Osteocyte (in vitro differentiated cells): Measurements from ENCODE around the gene BEX4. TPM values are rescaled to one million over a fixed set of nuclear protein-coding genes. Genes with fewer than 3 reads are reported as not detected.
"Not testable (repeated sequence)": the region's sequence is repeated elsewhere in the genome, so short reads cannot be mapped to it uniquely, and the experiment has no call there.

Experiments
- DNase-seq: peaks from one replicate; pipeline ENCODE4 v3.0.0; 2021; ENCODE audit warnings: mixed read lengths; ENCODE audit not compliant: unreplicated experiment; ENCODE audit errors: extremely low spot score
- H3K27ac Mint-ChIP-seq: one replicate; pipeline ENCODE4 v1.8.0; 2021; ENCODE audit warnings: mild to moderate bottlenecking, mixed read lengths; ENCODE audit not compliant: unreplicated experiment
- H3K27me3 Mint-ChIP-seq: one replicate; pipeline ENCODE4 v1.8.0; 2021; ENCODE audit warnings: mixed read lengths; ENCODE audit not compliant: unreplicated experiment
- H3K36me3 Mint-ChIP-seq: one replicate; pipeline ENCODE4 v1.8.0; 2021; ENCODE audit warnings: mixed read lengths; ENCODE audit not compliant: unreplicated experiment
- H3K4me1 Mint-ChIP-seq: one replicate; pipeline ENCODE4 v1.8.0; 2021; ENCODE audit warnings: mixed read lengths; ENCODE audit not compliant: unreplicated experiment
- H3K4me3 Mint-ChIP-seq: one replicate; pipeline ENCODE4 v1.8.0; 2021; ENCODE audit warnings: mild to moderate bottlenecking, moderate library complexity, mixed read lengths; ENCODE audit not compliant: unreplicated experiment
- H3K9me3 Mint-ChIP-seq: one replicate; pipeline ENCODE4 v1.8.0; 2021; ENCODE audit warnings: mixed read lengths; ENCODE audit not compliant: unreplicated experiment
- total RNA-seq: library from RNA; stranded (reverse); gene quantifications from 2 replicates; pipeline ENCODE4 v1.2.1, GENCODE V29; 2021
- TF ChIP-seq, protein P1 (sequence below): fragments of 200-600 bp; sonication (generic); IDR thresholded peaks from 2 replicates; pipeline ENCODE4 v1.5.0; 2021; ENCODE audit warnings: antibody characterized with exemption, mild to moderate bottlenecking, moderate library complexity

BEX4 gene
- total RNA-seq, 1 donor from 2014 or later = 51.9 TPM

DNA sequence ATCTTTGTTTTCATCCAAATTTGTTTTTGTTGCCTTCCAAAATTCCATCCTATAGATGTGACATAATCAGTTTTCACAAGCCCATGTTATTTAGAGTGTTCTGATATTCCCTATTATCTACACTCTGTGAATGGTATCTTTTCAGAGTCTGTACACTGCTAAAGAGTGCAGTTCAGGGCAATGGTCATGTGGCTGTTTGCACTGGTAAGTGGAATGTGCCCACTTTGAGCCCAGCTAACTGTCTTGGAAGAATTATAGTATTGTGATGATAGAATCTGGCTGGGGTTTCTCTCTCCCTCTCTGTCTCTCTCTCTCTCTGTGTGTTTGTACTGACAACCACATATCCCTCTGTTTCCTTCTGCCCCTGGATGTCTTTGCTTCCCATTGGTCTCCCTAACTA lies 37.4 kb upstream of the BEX4 start:
- TF ChIP-seq, protein P1, sequence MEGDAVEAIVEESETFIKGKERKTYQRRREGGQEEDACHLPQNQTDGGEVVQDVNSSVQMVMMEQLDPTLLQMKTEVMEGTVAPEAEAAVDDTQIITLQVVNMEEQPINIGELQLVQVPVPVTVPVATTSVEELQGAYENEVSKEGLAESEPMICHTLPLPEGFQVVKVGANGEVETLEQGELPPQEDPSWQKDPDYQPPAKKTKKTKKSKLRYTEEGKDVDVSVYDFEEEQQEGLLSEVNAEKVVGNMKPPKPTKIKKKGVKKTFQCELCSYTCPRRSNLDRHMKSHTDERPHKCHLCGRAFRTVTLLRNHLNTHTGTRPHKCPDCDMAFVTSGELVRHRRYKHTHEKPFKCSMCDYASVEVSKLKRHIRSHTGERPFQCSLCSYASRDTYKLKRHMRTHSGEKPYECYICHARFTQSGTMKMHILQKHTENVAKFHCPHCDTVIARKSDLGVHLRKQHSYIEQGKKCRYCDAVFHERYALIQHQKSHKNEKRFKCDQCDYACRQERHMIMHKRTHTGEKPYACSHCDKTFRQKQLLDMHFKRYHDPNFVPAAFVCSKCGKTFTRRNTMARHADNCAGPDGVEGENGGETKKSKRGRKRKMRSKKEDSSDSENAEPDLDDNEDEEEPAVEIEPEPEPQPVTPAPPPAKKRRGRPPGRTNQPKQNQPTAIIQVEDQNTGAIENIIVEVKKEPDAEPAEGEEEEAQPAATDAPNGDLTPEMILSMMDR = no peak
- Mint-ChIP-seq H3K27me3 (peaks cover 4% of the 10 kb centered on the region), H3K9me3 (no peaks in the 10 kb centered on the region), H3K36me3 (no peaks in the 10 kb centered on the region), H3K4me3 (no peak overlapping the region), H3K27ac (no peak overlapping the region), H3K4me1 (peaks cover 4% of the 10 kb centered on the region)
- DNase-seq = no peak

DNA sequence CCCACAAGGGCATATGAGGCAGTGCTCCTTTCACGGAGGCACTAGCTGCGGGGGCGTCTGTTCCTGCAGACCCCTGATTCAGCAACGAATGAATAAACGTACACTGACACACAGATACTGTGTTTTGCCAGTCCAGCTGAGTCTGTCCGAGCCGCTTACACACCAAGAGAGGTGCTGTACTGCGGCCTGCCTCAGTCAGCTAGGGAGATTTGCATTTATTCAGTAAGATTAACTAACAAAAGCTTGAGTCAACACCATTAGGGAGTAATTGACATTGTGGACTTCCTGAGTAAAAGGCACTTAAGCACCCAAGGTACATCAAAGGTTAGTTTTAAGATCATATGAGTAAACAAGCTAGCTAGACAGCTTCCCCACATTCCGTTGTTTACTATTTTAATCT lies 31.0 kb upstream of the BEX4 start:
- H3K4me3 Mint-ChIP-seq = no peak overlapping the region
- H3K36me3 Mint-ChIP-seq = no peaks in the 10 kb centered on the region
- no peak overlapping the region for H3K27ac Mint-ChIP-seq
- peaks cover 6% of the 10 kb centered on the region for H3K9me3 Mint-ChIP-seq
- DNase-seq = no peak
- peaks cover 12% of the 10 kb centered on the region for H3K27me3 Mint-ChIP-seq
- TF ChIP-seq, protein P1 = no peak
- no peaks in the 10 kb centered on the region for H3K4me1 Mint-ChIP-seq

DNA sequence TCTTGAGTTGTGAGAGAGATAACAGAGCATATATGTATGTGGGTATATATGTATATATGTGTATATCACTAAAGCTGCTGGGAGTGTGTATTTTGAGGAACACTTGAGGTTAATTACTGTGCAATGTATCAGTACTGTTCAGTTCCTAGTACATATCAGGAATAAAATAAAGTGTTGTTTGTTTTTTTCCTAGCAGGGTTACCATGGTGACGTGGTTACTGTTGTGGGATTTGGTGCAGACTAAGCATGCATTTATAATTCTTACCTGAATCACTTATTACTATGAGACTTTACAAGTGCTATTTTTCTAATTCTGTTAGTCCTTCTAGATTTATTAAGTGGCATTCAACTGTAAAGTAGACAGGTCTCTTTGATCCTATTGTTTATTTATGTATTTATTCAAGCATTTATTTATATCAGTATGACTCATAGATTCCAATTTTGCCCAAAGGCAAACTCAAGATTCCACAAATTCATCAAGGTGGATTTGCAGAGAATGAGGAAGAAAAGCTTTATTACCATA lies 26.9 kb upstream of the BEX4 start:
- no peak for DNase-seq
- Mint-ChIP-seq H3K27ac (no peak overlapping the region), H3K9me3 (peaks cover 6% of the 10 kb centered on the region), H3K4me3 (no peak overlapping the region), H3K27me3 (peaks cover 10% of the 10 kb centered on the region), H3K36me3 (no peaks in the 10 kb centered on the region), H3K4me1 (peaks cover 4% of the 10 kb centered on the region)
- TF ChIP-seq, protein P1 = no peak

DNA sequence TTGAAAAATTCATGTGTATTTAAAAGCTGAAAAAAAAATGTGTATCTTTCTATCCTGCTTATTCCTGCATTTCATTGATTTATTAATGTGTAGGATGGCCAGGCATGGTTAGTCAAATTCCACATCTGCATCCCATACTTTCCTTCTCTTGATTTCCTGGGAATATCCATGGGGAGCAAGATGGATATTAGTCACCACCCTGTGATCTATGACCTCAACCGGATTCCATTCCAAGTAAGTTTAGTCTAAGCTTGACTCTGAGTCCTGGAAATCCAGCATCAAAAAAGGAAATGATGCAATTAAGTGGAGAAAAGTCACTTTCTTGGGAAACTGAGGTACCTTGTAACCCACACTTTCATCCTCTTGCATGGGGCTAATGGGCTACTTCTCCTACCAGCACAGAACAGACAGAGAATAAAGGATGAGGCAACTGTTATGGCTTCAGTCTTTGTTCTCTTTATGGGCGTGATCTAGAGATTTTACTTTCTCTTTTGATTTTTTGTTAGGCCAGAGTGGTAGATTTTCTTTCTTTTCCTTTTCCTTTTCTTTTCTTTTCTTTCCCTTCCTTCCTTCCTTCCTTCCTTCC lies 17.1 kb upstream of the BEX4 start:
- no peak for DNase-seq
- TF ChIP-seq, protein P1 = no peak
- peaks cover 10% of the 10 kb centered on the region for H3K4me1 Mint-ChIP-seq

DNA sequence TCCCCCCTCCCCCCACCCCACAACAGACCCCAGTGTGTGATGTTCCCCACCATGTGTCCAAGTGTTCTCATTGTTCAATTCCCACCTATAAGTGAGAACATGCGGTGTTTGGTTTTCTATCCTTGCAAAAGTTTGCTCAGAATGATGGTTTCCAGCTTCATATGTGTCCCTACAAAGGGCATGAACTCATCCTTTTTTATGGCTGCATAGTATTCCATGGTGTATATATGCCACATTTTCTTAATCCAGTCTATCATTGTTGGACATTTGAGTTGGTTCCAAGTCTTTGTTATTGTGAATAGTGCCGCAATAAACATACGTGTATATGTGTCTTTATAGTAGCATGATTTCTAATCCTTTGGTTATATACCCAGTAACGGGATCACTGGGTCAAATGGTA lies 16.2 kb upstream of the BEX4 start:
- H3K9me3 Mint-ChIP-seq, H3K27ac Mint-ChIP-seq, H3K4me3 Mint-ChIP-seq, DNase-seq, H3K27me3 Mint-ChIP-seq, H3K36me3 Mint-ChIP-seq, H3K4me1 Mint-ChIP-seq: not testable (repeated sequence)

More for the DNA sequence above, 17.1 kb upstream of the BEX4 start:
- H3K27ac Mint-ChIP-seq = no peak overlapping the region
- H3K4me3 Mint-ChIP-seq = no peak overlapping the region
- no peaks in the 10 kb centered on the region for H3K36me3 Mint-ChIP-seq
- H3K9me3 Mint-ChIP-seq = no peaks in the 10 kb centered on the region
- H3K27me3 Mint-ChIP-seq = no peaks in the 10 kb centered on the region
